Panc1 (cell line): ENCODE measurements around the gene CLPTM1. TPM values are rescaled to one million over a fixed set of nuclear protein-coding genes. Genes with fewer than 3 reads are reported as not detected.

Experiments used
- ATAC-seq: fragments of 200-7000 bp; cut with Tn5 transposase; 2 replicates; pipeline ENCODE4 v1.9.1; 2020; ENCODE audit warnings: mild to moderate bottlenecking, moderate library complexity
- BruUV-seq: library from RNA; stranded (reverse); fragments of 400-500 nt; replicated peaks from 2 replicates; lab custom pipeline; 2021; lab: Mats Ljungman, UMichigan
- CTCF ChIA-PET: fragments of 300-600 bp; sonication (Branson Sonifier 250); formaldehyde crosslinking; loops from one replicate; lab custom pipeline; 2022; ENCODE audit warnings: antibody characterized with exemption; lab: Charles Lee
- POLR2A ChIA-PET: fragments of 300-600 bp; sonication (Branson Sonifier 250); formaldehyde crosslinking; loops from one replicate; lab custom pipeline; 2022; ENCODE audit warnings: antibody characterized with exemption; lab: Charles Lee
- DNase-seq: peaks from one replicate; pipeline ENCODE4 v3.0.0-alpha.2; 2010; ENCODE audit warnings: low read depth, low spot score
- H3K27ac ChIP-seq: 2 replicates; pipeline ENCODE4 v1.5.1; 2011; ENCODE audit warnings: mild to moderate bottlenecking, low read length, inconsistent platforms
- H3K27me3 ChIP-seq: fragments of 200-500 bp; sonication (Bioruptor generic); 2 replicates; pipeline ENCODE4 v1.6.0; 2014; ENCODE audit warnings: low read length, inconsistent platforms; ENCODE audit not compliant: control insufficient read depth, insufficient read depth
- H3K36me3 ChIP-seq: fragments of 200-500 bp; sonication (Bioruptor generic); 2 replicates; pipeline ENCODE4 v1.5.1; 2014; ENCODE audit warnings: inconsistent platforms, mild to moderate bottlenecking, low read length, moderate library complexity; ENCODE audit not compliant: control insufficient read depth, insufficient read depth
- H3K4me1 ChIP-seq: 2 replicates; pipeline ENCODE4 v1.5.1; 2011; ENCODE audit warnings: inconsistent platforms, mild to moderate bottlenecking, low read length, moderate library complexity; ENCODE audit not compliant: control insufficient read depth, insufficient read depth
- H3K4me3 ChIP-seq, 2 experiments: 2 replicates each; pipeline ENCODE4 v1.5.1; 2011 to 2012; ENCODE audit warnings: low read depth in 2 of 2, low read length in 2 of 2, mild to moderate bottlenecking in 2 of 2, inconsistent platforms in 1 of 2, moderate library complexity in 1 of 2
- H3K9me3 ChIP-seq: fragments of 200-500 bp; sonication (Bioruptor generic); 2 replicates; pipeline ENCODE4 v1.5.1; 2014; ENCODE audit warnings: low read depth, mild to moderate bottlenecking, inconsistent platforms, low read length, moderate library complexity; ENCODE audit not compliant: control insufficient read depth, insufficient read depth
- POLR2AphosphoS5 ChIP-seq: IDR thresholded peaks from 2 replicates; pipeline ENCODE4 v1.6.1; 2012; ENCODE audit warnings: mild to moderate bottlenecking, low read depth, low read length, moderate library complexity
- SIN3A ChIP-seq: IDR thresholded peaks from 2 replicates; pipeline ENCODE4 v1.6.1; 2012; ENCODE audit warnings: low read depth, mild to moderate bottlenecking, low read length, moderate library complexity, borderline replicate concordance; ENCODE audit not compliant: insufficient read depth
- TCF7L2 ChIP-seq: IDR thresholded peaks from 2 replicates; pipeline ENCODE4 v1.6.1; 2011; ENCODE audit warnings: mild to moderate bottlenecking, low read depth, low read length, inconsistent platforms
- in situ Hi-C: cut with HindIII; loops from 2 replicates; pipeline ENCODE4 v1.10.0; 2016; ENCODE audit warnings: low sequenced_read_pairs, low pct_unique_long_range_greater_than_20kb
- intact Hi-C: fragments of 100-400 bp; cut with micrococcal nuclease; formaldehyde crosslinking; loops from one replicate; pipeline ENCODE4 v1.10.0; 2022; ENCODE audit not compliant: unreplicated experiment
- total RNA-seq: library from RNA; stranded (reverse); gene quantifications from one replicate; pipeline ENCODE4 v1.2.1, GENCODE V29; 2021; ENCODE audit not compliant: unreplicated experiment
- TF ChIP-seq, protein P1 (sequence below), 2 experiments: IDR thresholded peaks; 2 replicates each; pipeline ENCODE4 v1.6.1; 2011 to 2012; ENCODE audit warnings: low read depth in 2 of 2, control low read depth in 1 of 2, low read length in 1 of 2, mild to moderate bottlenecking in 1 of 2, moderate library complexity in 1 of 2; ENCODE audit not compliant: insufficient read depth in 1 of 2
- TF ChIP-seq, protein P2 (sequence below): fragments of 450-650 bp; IDR thresholded peaks from 2 replicates; pipeline ENCODE4 v1.5.1; 2017; ENCODE audit warnings: mild to moderate bottlenecking

Gene CLPTM1
- total RNA-seq, 1 experiment from 2014 or later, result 98.4 TPM

DNA sequence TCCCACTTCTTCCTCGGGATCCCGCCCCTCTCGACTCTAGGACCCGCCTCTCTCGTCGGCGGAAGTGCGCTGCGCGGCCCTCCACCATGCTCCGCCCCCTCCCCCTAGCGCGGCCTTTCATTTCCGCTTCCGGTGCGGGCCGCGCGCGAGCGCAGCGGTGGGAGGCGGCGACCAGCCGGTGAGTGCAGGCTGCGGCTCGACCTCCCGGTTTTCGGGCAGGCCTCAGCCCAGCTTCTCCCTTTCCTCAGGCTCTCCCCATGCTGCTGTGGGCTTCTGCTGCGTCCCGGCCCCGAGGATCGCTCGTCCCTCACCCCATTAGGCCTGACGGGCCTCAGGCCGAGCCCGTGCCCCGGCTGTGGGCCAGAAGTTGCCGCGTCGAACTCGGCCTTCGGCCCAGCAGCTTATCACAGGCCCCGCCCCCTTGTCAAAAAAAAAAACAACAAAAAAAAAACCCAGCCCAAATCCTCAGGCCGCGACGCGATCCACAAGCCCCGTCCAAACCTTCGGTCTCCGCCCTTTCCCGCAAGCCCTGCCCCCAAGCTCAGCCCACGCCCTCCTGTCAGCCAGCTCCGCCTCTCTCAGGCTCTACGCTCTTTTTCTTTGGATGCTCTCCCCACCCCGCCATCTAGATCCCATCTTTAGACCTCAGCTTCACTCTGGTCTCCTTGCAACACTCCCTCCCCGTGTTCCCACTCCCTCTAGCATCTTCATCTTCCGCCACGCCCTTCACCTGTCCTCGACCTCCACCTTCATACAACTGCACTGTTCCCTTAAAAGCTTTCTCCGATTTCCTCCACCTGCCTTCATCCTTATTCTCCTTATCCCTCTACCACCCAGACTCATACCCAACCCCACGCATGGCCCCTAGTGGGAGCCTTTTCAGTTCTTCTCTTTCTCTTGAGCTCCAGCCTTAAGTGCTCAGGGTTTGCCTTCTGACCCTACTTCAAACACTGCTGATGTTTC, 84.0 kb downstream of the CLPTM1 start, which contains the start of gene CLASRP:
Gene CLASRP, plus strand, starts transcription at position 115 of the 963 bp plus-strand sequence. CDS start 1,168 bp downstream, outside the sequence.
- DNase-seq, result no peak
- ChIA-PET POLR2A (interaction anchor here (0.5 to 0.7 kb wide), 3 partner anchors 36 to 1558 kb away, joined by 4 to 7 read pairs (median 5); no protein-coding TSS in a partner anchor), CTCF (interaction anchor here (1.9 kb wide), 1 partner anchor 21 kb away, joined by 4 read pairs; no protein-coding TSS in a partner anchor)
- Histone ChIP-seq H3K4me3 (peak within 1 kb of the TSS; percentile 83), H3K4me1 (peaks cover 6% of the 10 kb centered on the region; the same call in 1 of the 2 replicates), H3K9me3 (no peaks in the 10 kb centered on the region), H3K27me3 (no peaks in the 10 kb centered on the region), H3K27ac (peak within 1 kb of the TSS; percentile 86), H3K36me3 (peaks cover 5% of the 10 kb centered on the region)
- ATAC-seq, result peak; percentile 99
- TF ChIP-seq, protein P1, sequence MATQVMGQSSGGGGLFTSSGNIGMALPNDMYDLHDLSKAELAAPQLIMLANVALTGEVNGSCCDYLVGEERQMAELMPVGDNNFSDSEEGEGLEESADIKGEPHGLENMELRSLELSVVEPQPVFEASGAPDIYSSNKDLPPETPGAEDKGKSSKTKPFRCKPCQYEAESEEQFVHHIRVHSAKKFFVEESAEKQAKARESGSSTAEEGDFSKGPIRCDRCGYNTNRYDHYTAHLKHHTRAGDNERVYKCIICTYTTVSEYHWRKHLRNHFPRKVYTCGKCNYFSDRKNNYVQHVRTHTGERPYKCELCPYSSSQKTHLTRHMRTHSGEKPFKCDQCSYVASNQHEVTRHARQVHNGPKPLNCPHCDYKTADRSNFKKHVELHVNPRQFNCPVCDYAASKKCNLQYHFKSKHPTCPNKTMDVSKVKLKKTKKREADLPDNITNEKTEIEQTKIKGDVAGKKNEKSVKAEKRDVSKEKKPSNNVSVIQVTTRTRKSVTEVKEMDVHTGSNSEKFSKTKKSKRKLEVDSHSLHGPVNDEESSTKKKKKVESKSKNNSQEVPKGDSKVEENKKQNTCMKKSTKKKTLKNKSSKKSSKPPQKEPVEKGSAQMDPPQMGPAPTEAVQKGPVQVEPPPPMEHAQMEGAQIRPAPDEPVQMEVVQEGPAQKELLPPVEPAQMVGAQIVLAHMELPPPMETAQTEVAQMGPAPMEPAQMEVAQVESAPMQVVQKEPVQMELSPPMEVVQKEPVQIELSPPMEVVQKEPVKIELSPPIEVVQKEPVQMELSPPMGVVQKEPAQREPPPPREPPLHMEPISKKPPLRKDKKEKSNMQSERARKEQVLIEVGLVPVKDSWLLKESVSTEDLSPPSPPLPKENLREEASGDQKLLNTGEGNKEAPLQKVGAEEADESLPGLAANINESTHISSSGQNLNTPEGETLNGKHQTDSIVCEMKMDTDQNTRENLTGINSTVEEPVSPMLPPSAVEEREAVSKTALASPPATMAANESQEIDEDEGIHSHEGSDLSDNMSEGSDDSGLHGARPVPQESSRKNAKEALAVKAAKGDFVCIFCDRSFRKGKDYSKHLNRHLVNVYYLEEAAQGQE (IDR thresholded peaks at IDR 0.05; ENCODE audit: insufficient read depth in 1 of 2, low read depth in 2 of 2, low read length in 1 of 2), result no peak
- TF ChIP-seq POLR2AphosphoS5, result peak; percentile 87
- BruUV-seq, result no TSS peak
- in situ Hi-C loops, result no loop called here
- intact Hi-C loops, result no loop called here

DNA sequence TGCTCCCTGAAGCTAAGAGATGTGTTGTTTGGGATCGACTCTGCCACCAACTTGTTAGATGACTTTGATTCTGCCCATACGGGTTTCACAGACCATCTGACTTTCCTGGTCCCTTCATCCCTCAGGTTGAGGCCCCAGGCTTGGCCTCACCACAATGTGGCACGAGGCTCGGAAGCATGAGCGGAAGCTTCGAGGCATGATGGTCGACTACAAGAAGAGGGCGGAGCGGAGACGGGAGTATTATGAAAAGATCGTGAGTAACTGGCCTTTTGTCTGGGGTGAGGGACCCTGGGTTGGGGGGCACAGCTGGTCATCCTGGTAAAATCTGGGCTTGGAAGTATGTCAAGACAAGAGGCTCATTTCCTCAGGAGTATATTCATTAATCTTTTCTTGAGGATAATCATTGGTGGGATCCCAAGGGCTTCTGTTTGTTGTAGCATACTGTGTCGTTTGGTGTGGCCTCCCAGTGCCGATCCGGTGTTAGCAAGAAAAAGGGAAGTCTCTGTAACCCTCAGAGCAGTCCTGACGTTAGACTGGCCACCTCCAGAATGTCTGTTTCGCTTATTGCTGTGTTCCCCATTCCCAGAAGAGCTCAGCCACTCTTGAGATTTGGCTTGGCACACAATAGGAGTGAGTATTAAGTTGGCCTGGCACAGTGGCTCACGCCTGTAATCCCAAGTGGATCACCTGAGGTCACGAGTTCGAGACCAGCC, 85.0 kb downstream of the CLPTM1 start:
- H3K4me1 ChIP-seq, result peaks cover 6% of the 10 kb centered on the region; the same call in 1 of the 2 replicates
- ATAC-seq (no peak), DNase-seq (no peak)
- in situ Hi-C loops (no loop called here), intact Hi-C loops (no loop called here)
- peaks cover 5% of the 10 kb centered on the region for H3K36me3 ChIP-seq
- TSS peak; percentile 87 for BruUV-seq
- no peaks in the 10 kb centered on the region for H3K9me3 ChIP-seq
- peak overlapping the region; percentile 86; the same call in 1 of the 2 replicates for H3K27ac ChIP-seq
- peak overlapping the region; percentile 83 for H3K4me3 ChIP-seq
- ChIA-PET CTCF (interaction anchor here (1.9 kb wide), 1 partner anchor 20 kb away, joined by 4 read pairs; no protein-coding TSS in a partner anchor), POLR2A (no interaction called here)
- TF ChIP-seq POLR2AphosphoS5 (no peak), SIN3A (no peak), TCF7L2 (no peak)
- TF ChIP-seq, protein P2, sequence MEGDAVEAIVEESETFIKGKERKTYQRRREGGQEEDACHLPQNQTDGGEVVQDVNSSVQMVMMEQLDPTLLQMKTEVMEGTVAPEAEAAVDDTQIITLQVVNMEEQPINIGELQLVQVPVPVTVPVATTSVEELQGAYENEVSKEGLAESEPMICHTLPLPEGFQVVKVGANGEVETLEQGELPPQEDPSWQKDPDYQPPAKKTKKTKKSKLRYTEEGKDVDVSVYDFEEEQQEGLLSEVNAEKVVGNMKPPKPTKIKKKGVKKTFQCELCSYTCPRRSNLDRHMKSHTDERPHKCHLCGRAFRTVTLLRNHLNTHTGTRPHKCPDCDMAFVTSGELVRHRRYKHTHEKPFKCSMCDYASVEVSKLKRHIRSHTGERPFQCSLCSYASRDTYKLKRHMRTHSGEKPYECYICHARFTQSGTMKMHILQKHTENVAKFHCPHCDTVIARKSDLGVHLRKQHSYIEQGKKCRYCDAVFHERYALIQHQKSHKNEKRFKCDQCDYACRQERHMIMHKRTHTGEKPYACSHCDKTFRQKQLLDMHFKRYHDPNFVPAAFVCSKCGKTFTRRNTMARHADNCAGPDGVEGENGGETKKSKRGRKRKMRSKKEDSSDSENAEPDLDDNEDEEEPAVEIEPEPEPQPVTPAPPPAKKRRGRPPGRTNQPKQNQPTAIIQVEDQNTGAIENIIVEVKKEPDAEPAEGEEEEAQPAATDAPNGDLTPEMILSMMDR, result no peak
- TF ChIP-seq, protein P1 (IDR thresholded peaks at IDR 0.05; ENCODE audit: insufficient read depth in 1 of 2, low read depth in 2 of 2, low read length in 1 of 2), result no peak
- H3K27me3 ChIP-seq, result no peaks in the 10 kb centered on the region
